HG03095 (cell line): ENCODE results near the gene MATN4.

Source experiments
- ATAC-seq: cut with Tn5 transposase; IDR thresholded peaks from one replicate; pipeline ENCODE4 v1.9.1; 2021; ENCODE audit warnings: moderate library complexity; ENCODE audit not compliant: unreplicated experiment

Gene MATN4

GRCh38 chr20:45340951-45341350 lies 32.9 kb upstream of the MATN4 start:
- no peak for ATAC-seq

- no peak for ATAC-seq
Measured at GRCh38 chr20:45340236-45340847, 32.2 kb upstream of the MATN4 start.

- no peak for ATAC-seq
Measured at GRCh38 chr20:45339799-45340198, 31.7 kb upstream of the MATN4 start.

- no peak for ATAC-seq
Measured at GRCh38 chr20:45339084-45339483, 31.0 kb upstream of the MATN4 start.

- no peak for ATAC-seq
Measured at GRCh38 chr20:45338121-45339030, 30.3 kb upstream of the MATN4 start.

- ATAC-seq = no peak
Measured at GRCh38 chr20:45337367-45338120, 29.4 kb upstream of the MATN4 start.

GRCh38 chr20:45336530-45337366 lies 28.6 kb upstream of the MATN4 start:
- no peak for ATAC-seq

- ATAC-seq = no peak
Measured at GRCh38 chr20:45330476-45330875, 22.4 kb upstream of the MATN4 start.

- ATAC-seq = no peak
Measured at GRCh38 chr20:45329497-45330319, 21.6 kb upstream of the MATN4 start.

- no peak for ATAC-seq
Measured at GRCh38 chr20:45328451-45328850, 20.4 kb upstream of the MATN4 start.

- no peak for ATAC-seq
Measured at GRCh38 chr20:45325371-45325770, 17.3 kb upstream of the MATN4 start.

- ATAC-seq = no peak
Measured at GRCh38 chr20:45323731-45324130, 15.6 kb upstream of the MATN4 start.

GRCh38 chr20:45322952-45323383 lies 14.9 kb upstream of the MATN4 start:
- no peak for ATAC-seq

- ATAC-seq = no peak
Measured at GRCh38 chr20:45320948-45321595, 13.0 kb upstream of the MATN4 start.

- no peak for ATAC-seq
Measured at GRCh38 chr20:45318948-45319347, 10.8 kb upstream of the MATN4 start.

- no peak for ATAC-seq
Measured at GRCh38 chr20:45318386-45318939, 10.4 kb upstream of the MATN4 start.

GRCh38 chr20:45317826-45318225 lies 9.7 kb upstream of the MATN4 start:
- ATAC-seq = no peak

GRCh38 chr20:45316150-45317080 lies 8.3 kb upstream of the MATN4 start:
- ATAC-seq = no peak
